GM04504 (cell line): ENCODE data around the gene DNM3.
A peak's percentile ranks its signal among the peaks of the same experiment; 100 is the strongest.
"Not testable (repeated sequence)": the region's sequence is repeated elsewhere in the genome, so short reads cannot be mapped to it uniquely, and the experiment has no call there.

Experiments
- DNase-seq: peaks from one replicate; pipeline ENCODE4 v3.0.0-alpha.2; 2012; ENCODE audit warnings: low read depth

The DNM3 gene

DNA sequence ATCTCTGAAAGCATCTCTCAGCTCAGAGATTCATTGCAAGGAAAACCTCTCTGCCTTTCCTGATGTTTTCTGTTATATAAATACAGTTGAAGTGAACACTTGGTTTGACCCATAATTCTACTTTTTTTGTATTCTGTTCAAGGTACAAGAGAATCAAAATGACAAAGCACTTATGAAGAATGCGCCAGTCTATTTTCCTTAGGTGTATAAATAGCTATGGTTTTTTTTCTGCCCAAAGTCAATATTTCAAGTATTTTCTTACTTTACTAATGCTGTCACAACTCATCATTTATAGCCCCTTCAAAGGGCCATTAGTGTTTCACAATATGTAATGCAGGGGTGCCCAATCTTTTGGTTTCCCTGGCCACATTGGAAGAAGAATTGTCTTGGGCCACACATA lies 436.7 kb downstream of the DNM3 start:
- no peak for DNase-seq

DNA sequence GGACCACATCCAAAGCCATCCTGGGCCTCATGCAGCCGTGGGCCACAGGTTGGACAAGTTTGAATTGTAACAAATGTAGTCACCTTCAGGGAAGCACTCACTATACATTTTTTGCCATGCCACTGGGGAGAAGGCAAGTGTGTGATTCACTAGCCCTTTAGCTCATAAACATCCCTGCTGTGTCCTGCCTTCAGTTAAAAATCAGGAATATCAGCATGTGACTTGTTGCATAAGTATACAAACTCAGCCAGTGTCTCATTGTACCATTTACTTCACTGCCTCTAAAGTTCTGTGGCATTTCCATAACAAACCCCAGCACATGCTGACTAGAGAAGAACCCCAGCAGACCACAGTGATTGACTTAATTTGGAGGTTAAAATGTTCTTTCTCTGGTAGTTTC lies 437.2 kb downstream of the DNM3 start:
- DNase-seq = no peak

DNA sequence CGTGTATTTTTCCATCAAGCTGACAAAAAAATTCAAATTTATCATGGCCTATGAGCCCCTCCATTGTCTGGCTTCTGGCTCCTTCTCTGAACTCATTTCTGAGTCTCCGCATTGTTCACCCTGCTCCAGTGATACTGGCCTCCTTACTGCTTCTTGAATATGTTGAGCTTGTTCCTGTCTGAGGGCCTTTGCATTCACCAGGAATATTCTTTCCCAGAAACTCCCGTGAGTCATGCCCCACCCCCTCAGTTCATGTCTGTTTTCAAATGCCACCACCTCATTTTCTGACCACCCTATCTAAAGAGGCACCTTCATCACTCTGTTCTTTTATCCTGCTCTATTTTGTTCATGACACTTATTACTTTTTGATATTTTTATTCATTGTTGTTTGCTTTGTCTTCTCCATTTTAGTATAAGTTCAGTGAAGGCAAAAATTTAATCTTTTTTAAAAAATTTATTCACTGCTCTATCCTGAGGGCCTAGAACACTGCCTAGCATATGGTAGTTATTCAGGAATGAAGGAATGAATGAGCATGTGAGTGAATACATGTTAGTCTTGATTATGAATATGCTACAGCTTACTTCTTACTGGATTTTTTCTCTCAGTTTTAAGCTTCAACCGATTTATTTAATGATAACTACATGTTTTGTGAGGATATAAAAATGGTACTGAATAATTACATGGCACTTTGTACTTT lies 438.8 kb downstream of the DNM3 start:
- DNase-seq = no peak

DNA sequence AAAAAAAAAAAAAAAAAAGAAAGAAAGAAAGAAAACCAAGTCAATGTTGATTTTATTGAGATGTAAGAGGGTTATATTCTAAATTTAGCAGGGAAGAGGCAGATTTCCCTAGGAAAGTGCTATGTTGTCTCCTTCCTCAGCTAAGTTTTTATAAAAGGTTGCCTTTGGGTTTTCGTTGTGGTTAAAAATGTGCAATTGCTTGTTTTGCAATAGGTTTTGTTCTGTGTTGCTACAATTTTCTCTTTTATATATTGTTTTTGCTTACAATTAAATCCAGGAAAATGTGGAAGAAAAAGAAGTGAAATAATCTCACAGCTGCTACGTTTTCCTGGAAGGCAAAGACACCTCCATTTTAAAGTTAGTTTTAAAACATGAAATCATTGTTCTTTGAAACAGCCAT lies 442.5 kb downstream of the DNM3 start:
- no peak for DNase-seq

DNA sequence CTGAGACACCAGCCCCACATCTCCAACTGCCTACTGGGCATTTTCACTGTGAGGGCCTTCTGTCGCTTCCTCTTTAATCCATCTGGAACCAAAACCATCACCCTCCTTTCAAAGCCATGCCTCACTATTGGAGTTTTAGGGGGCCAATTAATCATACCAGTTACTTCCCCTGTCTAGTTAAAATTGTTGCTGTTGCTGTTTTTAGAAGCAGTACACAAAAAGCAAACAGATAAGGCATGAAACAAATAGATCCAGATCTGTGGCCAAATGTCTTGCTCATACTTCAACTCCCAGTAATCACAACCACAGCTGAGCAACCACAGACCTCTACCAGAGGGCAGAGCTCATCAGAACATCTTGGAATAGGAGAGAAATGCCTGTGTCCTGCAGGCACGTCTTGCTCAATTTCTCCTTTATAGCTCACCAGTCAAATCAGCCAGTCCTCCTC lies 445.4 kb downstream of the DNM3 start:
- peak; percentile 92 for DNase-seq

DNA sequence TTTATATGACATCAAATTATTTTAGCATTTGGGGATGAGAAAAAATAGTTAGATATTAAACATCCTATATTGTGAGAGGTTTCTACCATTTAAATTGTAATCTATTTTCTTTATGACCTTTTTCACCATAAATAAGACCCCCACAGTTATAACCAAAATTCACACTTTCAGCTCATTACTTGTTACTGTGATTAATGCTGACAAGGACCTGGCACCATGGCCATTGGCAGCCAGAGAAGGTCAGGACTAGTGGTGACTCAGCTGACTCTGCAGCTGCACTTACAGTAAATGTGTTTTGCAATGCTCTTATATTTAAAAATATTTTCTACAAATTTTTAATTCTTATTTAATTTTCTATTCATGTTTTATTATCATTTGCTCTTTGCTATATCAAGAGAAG lies 445.9 kb downstream of the DNM3 start:
- no peak for DNase-seq

DNA sequence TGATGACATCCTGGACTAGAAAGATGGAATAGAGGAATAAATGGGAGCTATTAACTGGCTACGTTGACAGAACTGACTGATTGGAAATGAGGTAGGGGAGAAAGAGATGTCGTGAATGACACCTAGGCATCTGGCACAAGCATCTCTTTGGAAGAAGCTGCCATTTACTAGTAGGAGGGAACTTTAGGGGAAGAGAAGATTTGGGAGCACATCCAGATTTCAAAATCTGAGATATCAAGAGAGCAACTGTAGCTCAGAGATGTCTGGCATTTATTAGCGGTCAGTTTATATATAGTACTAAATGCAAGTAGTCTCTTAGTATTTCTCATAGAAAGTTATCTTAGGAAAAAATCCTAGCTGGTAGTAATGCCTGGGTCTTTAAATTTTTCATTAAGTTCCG lies 447.3 kb downstream of the DNM3 start:
- DNase-seq = no peak

DNA sequence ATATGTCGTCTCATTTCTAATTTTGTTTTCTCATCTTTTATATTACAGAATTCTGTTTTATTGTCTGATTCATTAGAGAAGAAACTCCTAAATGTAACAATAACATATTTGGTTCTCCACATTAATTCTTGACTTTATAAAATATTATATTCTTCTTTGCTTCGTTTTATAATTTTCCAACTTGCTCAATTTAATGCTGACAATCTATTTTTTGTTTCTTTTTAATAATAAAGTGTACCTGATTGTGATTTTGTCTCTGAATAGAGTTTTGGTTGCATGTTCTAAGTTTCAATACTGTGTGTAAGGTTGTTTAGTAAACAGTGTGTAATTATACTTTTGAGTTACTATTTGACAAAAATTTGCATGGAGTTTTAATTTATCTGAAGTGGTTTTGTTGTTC lies 448.1 kb downstream of the DNM3 start:
- DNase-seq = no peak

DNA sequence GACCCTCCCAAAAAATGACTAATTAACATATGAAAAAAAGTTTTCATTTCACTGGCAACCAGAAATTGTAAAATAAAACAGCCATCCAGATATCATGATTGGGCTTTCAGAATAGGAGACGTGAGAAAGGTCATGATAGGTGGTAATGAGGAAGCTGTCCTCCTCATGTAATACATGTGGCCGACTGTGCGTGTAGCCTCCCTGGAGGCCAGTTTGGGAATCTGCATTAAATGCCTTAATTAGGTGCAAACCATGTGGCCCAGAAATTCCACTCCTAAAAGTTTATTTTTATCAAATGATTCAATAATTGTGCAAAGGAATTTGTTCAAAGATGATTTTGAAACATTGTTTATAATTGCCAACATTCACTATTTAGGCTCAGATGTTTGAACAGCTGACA lies 451.5 kb downstream of the DNM3 start:
- no peak for DNase-seq

DNA sequence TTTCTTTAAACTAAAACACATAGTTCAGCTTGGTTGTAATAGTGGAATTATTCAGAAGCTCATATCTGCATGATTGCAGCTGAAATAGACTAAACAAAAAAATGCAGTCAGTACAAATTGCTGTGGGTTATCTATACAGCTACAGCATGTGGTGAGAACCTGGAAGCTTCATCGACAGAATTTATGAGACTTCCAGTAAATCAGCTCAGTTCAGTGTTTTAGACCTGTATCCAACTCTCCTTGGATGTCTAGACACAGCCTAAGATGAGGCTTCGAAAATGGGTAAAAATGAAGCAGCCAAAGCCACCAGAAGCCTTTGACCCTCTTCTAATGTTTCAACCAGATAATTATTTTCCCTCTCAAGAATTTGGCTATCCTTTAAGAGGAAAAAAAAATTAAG lies 452.1 kb downstream of the DNM3 start:
- DNase-seq = no peak

DNA sequence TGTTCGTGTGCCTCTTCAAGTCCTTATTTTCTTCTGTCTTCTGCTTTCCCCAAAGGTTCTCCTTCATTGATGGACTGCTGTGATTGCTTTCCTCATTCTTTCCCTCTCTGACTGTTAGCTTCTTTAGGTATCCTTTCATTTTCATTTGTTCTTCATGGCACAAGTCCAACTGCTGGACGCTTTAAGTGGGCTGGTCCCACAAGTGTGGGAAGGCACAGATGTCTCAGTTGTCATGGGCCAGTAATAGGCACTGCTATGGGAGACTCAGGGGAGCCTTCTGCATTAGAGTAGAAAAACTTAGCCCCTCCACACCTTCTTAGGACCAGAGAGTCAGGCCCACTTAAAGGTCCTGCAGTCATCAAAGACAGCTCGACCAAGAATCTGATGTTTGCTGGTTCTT lies 456.8 kb downstream of the DNM3 start:
- no peak for DNase-seq

DNA sequence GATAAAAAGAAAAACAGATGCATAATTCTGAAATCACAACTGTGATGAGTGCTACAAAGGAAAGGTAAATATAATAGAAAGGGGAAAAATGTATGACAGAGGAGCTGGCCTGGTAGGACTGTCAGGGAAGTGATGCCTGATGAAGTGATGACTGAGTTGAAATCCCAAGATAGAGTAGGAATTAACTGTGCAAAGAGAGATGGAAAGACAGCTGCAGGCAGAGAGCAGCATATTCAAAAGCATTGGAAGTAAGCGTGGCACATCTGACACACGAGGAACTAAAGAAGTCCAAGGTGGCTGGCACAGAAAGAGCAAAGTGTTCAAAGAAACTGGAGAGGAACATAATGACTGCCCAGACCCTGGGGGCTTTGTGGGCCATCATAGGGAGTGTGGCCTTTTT lies 457.6 kb downstream of the DNM3 start:
- DNase-seq = no peak

DNA sequence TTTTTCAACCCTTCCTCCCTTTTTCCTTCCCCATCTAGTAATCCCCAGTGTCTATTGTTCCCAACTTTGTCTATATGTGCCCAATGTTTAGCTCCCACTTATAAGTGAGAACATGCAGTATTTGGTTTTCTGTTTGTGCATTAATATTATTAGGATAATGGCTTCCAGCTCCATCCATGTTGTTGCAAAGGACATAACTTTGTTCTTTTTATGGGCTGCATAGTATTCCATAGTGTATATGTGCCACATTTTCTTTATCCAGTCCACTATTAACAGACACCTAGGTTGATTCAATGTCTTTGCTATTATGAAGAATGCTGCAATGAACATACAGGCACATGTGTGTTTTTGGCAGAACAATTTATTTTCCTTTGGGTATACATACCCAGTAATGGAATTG lies 458.2 kb downstream of the DNM3 start:
- DNase-seq = no peak

DNA sequence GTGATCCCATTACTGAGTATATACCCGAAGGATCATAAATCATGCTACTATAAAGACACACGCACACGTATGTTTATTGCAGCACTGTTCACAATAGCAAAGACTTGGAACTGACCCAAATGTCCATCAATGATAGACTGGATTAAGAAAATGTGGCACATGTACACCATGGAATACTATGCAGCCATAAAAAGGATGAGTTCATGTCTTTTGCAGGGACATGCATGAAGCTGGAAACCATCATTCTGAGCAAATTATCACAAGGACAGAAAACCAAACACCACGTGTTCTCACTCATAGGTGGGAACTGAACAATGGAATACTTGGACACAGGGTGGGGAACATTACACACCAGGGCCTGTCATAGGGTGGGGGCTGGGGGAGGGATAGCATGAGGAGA lies 466.2 kb downstream of the DNM3 start:
- DNase-seq = not testable (repeated sequence)

DNA sequence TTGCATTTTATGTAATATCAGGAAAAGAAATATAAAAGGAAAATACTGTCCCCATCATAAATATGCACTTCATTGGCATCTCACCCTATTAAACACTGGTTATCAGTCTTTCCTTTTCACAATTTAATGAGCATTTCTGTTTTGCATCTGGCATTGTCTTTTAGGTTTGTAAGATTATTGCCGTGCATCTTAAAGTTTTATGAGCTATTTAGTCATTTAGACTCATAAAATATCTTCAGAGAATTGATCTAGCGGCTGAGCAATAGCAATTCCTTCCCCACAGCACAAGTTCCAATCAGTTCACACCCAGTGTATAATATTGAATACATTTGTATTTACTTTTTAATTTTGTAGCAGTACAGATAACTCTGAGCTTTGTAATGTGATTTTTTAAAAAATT lies 466.8 kb downstream of the DNM3 start:
- no peak for DNase-seq

DNA sequence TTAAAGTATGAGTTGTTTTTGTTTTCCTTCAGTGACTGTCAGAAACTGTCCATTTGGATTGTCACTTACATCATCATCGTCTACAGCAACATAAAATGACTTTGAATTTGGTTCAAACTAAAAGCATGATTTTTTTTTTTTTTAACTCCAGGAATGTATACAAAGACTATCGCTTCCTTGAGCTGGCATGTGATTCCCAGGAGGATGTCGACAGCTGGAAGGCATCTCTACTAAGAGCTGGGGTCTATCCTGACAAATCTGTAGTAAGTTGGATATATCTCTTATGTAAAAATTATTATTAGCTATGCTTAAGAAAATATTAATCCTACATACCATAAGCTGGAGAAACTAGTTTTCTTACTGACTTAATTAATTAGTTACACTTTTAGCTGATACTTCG lies 467.3 kb downstream of the DNM3 start:
- DNase-seq = no peak

DNA sequence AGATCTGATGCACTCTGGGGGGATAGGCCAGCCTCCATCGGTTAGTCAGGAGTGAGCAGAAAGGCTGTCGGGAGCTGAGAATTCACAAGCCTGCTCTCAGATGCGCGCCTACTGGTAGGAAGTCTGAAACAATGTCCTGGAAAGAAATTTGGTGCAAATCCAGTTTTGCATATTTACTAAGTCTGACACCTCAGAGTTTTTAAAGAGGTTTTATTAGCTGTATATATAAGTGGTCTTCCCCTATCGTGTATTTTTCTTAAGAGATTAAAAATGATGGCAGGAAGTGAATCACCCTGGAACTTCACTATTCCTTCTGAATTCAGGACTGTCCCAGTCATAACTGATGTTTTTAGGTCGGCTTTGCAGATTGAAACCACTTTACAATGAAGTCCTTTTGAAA lies 479.4 kb downstream of the DNM3 start:
- DNase-seq = no peak

DNA sequence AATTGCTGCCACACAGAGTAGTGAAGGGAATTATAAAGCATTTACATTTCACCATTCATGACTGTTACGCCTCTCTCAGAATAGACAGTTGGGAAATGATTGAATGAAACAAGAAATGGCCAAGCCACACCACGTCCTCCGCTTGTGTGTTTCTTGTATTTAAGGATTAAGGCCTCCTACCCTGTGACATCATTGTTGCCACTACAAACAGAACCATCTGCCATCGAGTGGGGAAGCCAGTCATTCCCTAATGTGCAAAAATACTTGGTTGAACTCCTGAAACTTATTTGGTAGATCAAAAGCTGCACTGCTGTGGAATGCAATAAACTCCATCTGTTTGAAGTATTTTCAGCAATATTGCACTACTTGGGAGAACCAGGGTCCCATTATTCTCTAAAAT lies 480.2 kb downstream of the DNM3 start:
- DNase-seq = peak; percentile 72

DNA sequence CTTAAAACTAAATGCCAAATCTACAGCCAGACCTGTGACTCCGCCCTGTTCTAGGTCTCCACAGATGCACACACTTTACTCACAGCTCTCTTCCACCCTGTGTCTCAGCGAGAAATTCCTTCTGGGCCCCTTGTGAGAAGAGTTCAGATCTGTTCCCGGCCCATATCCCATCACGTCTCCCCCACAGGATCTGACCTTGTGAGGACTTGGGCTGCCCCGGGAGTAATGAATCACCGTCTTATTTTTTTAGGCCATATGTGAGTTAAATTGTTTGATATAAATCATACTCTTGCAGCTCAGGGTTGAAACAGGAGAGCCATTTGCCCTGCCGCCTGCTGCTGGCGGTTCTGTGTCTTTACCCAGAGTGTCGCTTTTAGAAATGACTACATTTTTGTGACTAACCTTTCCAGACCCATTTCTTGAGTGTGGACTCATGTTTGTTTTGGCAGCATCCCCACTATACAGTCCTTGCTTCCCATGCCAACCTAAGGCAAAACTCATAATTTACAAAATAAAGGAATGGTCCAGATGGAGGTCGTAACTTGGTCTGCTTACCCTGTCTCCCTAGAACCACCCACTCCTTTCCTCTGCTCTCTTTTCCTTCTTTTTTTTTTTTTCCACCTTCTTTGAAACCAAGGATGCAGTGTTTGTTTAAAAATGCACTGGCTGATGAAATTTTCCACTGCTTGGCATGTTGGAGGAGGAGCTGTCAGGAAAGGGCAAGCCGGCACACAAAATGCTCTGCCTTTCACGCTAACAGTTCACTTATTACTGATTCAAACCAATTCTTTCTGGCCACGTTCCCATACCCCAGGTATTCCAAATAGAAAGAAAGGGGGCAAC lies 481.1 kb downstream of the DNM3 start:
- peak; percentile 82 for DNase-seq

DNA sequence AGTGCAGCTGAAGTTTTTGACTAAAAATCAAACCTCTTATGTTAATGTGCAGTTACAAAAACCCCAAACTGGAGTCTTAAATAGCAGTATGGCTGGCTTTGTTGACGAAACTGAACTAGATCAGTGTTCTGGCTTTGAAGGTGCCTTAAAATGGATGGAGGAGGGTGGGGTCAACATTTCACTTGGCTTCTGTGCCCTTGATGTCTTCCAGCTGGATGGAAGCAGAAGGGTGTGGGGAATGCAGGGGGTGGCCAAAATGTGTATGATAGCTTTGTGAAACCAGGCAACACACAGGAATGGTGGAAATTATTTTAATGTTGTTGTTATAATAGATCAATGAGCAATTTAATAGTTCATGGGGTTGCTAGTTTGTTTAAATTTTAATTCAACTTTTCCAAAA lies 482.4 kb downstream of the DNM3 start:
- no peak for DNase-seq

DNA sequence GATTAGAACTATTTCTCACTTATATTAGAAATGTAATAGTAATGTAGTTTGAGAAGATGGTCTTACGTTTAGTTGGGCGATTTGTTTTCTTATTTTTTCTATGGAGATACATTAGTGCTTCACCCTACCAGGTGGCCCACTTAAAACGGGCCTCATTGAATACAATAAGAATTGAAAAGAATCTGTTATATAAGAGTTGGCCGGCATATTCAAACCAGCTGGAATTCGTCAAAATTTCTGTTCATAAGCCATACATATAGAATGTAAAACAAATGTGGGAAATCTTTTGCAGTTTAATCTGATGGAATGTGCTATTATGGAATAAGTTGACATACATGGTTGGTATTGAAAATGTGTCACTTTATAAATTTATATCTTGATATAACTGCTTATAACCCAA lies 482.8 kb downstream of the DNM3 start:
- no peak for DNase-seq

DNA sequence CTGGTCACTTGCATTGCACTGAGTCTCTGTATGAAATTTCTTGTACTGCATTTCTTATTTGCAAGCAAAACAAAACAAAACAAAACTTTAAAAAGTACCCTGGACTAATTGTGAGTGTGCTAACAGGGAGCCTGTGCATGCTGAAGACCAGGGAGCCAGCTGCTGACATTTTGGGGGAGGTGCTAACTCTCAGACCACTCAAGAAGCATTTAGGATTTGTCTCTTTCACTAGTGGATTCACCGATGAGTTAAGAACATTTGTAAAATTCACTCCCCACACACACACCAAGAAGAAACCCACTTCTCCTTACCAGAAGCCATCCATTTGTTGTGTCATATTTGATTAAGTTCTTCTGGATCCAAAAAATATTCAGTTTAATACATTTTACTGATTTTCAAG lies 483.5 kb downstream of the DNM3 start:
- DNase-seq = no peak

DNA sequence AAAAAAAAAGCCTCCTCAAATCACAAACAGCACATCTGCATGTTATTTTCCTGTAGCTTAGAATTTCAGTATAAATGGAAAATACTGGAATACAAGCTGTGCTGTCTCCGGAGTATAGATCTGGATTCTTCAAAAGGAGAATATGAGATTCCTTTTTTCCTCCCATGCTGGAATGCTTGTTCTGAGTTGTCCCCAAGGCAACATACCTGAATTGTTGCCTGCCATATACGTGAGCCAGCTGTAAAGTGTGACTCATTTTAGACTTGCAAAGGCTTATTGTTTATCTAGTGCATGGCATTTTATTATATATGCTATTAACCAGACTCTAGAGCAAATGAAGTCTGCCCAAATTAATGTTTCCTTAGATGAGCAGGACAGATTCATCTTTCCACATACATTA lies 484.2 kb downstream of the DNM3 start:
- no peak for DNase-seq

DNA sequence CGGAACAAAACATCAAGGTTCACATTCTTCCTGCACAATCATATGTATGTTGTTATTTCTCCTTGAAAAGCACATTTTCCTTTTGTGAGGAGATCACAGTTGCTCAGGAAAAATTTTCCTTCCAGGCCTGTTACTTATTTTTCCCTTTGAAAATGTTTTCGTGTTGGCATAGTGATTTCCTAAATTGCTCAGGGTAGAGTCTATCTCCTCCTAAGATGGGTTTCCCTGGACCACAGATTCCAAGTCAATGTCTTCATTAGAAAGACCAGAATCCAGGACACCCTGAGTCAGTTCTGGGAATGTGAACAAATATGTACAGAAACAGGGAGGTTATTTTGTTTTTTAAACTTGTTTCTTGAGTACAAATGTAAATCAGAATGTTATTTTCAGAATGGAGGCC lies 484.8 kb downstream of the DNM3 start:
- DNase-seq = no peak
